Measurements from ENCODE around the gene UGT1A9.

UGT1A9 gene

DNA sequence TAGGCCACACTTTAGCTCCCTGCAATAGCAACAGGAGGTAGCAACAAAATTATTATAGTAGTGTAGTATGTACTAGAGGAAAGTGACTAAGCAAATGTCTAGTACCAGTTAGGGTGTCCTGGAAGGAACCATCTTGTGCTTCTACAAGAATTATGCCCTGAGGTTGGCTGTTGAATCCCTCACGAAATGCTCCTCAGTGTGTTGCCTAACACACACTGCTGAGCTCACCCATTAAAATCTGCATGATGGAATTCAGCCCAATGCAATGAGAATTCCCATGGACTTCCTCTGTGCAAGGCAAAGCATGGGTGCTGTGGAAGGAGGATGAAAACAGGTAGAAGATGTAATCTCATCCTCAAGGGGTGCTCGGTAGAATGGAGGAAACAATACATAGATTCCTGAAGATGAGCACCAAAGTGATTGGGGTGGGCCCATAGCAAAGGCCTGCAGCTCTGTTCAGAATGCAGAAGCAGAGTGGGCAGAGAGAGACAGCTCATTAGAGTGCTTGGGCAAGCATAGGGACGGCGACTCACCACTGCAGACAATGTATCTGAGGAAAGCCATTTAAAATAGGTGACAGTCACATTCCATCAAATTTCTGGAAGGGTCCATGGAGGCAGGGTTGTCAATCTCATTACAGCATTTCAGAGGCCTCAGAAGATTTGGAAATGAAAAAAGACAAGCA lies 8.8 kb downstream of the UGT1A9 start:
- TF ChIP-seq CTCF (conservative IDR thresholded peaks at IDR 0.05; ENCODE audit: low read depth, low read length): no peak
- no peak overlapping the region for H3K4me3 ChIP-seq (ENCODE audit: low read depth, low read length)
- DNase-seq (ENCODE audit: low read depth): no peak

- no peak within 1 kb of the TSS for H3K4me3 ChIP-seq (ENCODE audit: low read depth, low read length)
- no peak for DNase-seq (ENCODE audit: low read depth)
- TF ChIP-seq CTCF (conservative IDR thresholded peaks at IDR 0.05; ENCODE audit: low read depth, low read length): no peak
Observed at GRCh38 chr2:233681521-233682099, 9.9 kb downstream of the UGT1A9 start, which contains the start of gene UGT1A7. Gene UGT1A7 (plus strand): TSS chr2:233681901. CDS start chr2:233681938, 37 bp downstream.

- H3K4me3 ChIP-seq (ENCODE audit: low read depth, low read length): no peak overlapping the region
- no peak for DNase-seq (ENCODE audit: low read depth)
- no peak for TF ChIP-seq CTCF (conservative IDR thresholded peaks at IDR 0.05; ENCODE audit: low read depth, low read length)
Observed at GRCh38 chr2:233684640-233685039, 12.9 kb downstream of the UGT1A9 start.

DNA sequence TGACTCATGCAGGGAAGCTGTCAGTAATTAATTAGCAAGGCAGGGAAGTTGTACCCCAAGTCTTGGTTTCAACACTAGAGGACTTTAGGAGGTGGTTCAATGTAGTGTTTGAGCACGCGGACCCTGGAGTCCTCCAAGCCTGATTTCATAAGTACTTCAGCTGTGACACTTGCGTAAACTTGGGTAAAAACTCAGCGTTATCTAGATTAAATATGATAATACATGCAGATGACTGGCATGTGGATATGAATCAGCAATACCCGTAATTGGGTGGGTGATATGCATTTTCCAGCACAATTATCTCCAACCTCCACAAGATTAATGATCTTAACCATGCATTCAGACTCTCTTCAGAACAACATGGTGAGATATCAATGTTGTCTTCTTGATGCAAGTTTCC lies 15.2 kb downstream of the UGT1A9 start:
- H3K4me3 ChIP-seq (ENCODE audit: low read depth, low read length): no peak overlapping the region
- TF ChIP-seq CTCF (conservative IDR thresholded peaks at IDR 0.05; ENCODE audit: low read depth, low read length): no peak
- no peak for DNase-seq (ENCODE audit: low read depth)

- no peak for DNase-seq (ENCODE audit: low read depth)
- H3K4me3 ChIP-seq (ENCODE audit: low read depth, low read length): no peak overlapping the region
- no peak for TF ChIP-seq CTCF (conservative IDR thresholded peaks at IDR 0.05; ENCODE audit: low read depth, low read length)
Observed at GRCh38 chr2:233688341-233688740, 16.6 kb downstream of the UGT1A9 start.

GRCh38 chr2:233689031-233689430 lies 17.3 kb downstream of the UGT1A9 start:
- H3K4me3 ChIP-seq (ENCODE audit: low read depth, low read length): no peak overlapping the region
- no peak for DNase-seq (ENCODE audit: low read depth)
- no peak for TF ChIP-seq CTCF (conservative IDR thresholded peaks at IDR 0.05; ENCODE audit: low read depth, low read length)

DNA sequence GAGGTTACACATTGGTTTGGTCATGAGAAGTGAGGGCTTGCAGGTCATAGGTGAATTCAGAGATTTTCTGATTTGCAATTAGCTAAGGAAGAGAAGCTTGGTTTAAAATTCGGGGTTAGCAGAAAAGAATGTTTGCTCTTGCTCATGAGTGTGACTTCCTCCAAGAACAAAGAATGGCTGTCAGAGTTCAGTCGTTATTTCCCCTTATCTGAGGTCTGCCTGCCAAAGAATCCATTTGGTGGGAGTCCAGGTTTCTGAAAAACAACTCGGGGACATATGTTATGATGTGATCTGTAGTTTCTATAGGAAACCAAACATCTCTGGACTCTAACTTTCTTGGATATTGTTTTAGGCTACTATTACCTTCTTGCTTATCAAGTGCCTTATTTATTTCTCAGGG lies 17.8 kb downstream of the UGT1A9 start:
- H3K4me3 ChIP-seq (ENCODE audit: low read depth, low read length): no peak overlapping the region
- peak; percentile 14 for DNase-seq (ENCODE audit: low read depth)
- TF ChIP-seq CTCF (conservative IDR thresholded peaks at IDR 0.05; ENCODE audit: low read depth, low read length): no peak
